ENCODE data around the gene NEAT1. TPM values are rescaled to one million over a fixed set of nuclear protein-coding genes. Genes with fewer than 3 reads are reported as not detected.
A peak's percentile ranks its signal among the peaks of the same experiment; 100 is the strongest.
"Not testable (repeated sequence)": the region's sequence is repeated elsewhere in the genome, so short reads cannot be mapped to it uniquely, and the experiment has no call there.

NEAT1 gene
- total RNA-seq, 1 donor from 2014 or later = 333 TPM

DNA sequence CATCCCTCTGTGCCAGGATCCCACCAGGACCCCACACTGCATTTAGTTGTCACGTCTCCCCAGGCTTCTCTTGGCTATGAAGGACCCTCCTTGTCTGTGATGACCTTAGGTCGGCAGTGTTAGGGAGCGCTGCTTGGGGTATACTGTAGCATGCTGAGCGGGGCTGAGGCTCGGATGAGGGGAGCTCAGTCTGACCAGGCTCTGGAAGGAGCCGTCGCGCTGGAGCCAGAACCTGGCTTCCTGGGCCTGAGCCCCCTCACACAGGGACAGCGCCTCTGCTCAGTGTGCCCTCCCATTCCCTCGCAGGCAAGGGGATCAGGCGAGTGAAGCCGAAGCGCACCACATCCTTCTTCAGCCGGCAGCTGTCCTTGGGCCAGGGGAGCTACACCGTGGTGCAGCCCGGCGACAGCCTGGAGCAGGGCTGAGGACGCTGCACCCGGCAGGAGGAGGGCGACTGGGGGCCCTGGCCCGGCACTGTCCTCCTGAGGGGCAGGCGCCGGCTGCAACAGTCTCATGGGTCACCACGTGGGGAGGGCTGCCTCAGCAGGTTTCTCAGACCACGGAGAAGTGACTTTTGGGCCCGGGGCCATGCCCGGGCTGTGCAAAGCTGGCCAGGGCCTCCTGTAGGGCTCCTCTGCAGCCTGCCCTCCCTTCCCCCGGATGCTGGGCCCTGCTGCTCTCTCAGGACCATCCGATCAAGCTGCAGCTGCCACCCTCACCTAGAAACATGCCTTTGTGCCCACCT, 11.5 kb upstream of the NEAT1 start:
- H3K27ac Mint-ChIP-seq (ENCODE audit: unreplicated experiment) = no peak overlapping the region
- TF ChIP-seq CTCF (IDR thresholded peaks at IDR 0.05) = no peak
- no peaks in the 10 kb centered on the region for H3K27me3 Mint-ChIP-seq (ENCODE audit: low read depth)
- H3K9me3 Mint-ChIP-seq (ENCODE audit: low read depth) = no peaks in the 10 kb centered on the region
- H3K36me3 Mint-ChIP-seq (ENCODE audit: low read depth) = peaks cover 5% of the 10 kb centered on the region
- peak; percentile 74 for DNase-seq (ENCODE audit: low spot score)
- H3K4me1 Mint-ChIP-seq (ENCODE audit: low read depth) = peaks cover 9% of the 10 kb centered on the region
- H3K4me3 Mint-ChIP-seq (ENCODE audit: unreplicated experiment) = no peak overlapping the region

DNA sequence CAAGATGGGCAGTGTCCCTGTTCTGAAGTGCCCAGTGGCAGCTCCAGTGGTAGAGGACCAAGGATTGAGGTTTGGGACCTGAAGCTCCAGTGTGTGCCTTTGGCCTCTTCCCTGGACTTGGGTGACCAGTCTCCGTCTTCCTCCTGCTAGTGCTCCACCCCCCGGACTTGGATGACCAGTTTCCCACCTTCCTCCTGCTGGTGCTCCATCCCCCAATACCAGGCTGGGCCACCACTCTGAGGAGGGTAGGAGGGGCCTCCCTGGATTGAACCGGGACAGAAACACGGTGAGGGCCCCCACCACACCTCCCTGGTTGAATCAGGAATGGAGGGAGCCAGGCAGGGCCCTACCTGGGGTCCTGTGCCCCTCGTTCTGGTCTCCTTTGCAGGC, 10.9 kb upstream of the NEAT1 start:
- H3K27me3 Mint-ChIP-seq (ENCODE audit: low read depth) = no peaks in the 10 kb centered on the region
- H3K27ac Mint-ChIP-seq (ENCODE audit: unreplicated experiment) = no peak overlapping the region
- H3K4me1 Mint-ChIP-seq (ENCODE audit: low read depth) = peaks cover 15% of the 10 kb centered on the region
- DNase-seq (ENCODE audit: low spot score) = peak; percentile 63
- no peaks in the 10 kb centered on the region for H3K9me3 Mint-ChIP-seq (ENCODE audit: low read depth)
- peaks cover 5% of the 10 kb centered on the region for H3K36me3 Mint-ChIP-seq (ENCODE audit: low read depth)
- H3K4me3 Mint-ChIP-seq (ENCODE audit: unreplicated experiment) = no peak overlapping the region
- no peak for TF ChIP-seq CTCF (IDR thresholded peaks at IDR 0.05)

- DNase-seq (ENCODE audit: low spot score) = peak; percentile 64
- peaks cover 3% of the 10 kb centered on the region for H3K36me3 Mint-ChIP-seq (ENCODE audit: low read depth)
- no peak overlapping the region for H3K27ac Mint-ChIP-seq (ENCODE audit: unreplicated experiment)
- TF ChIP-seq CTCF (IDR thresholded peaks at IDR 0.05) = no peak
- no peak overlapping the region for H3K4me3 Mint-ChIP-seq (ENCODE audit: unreplicated experiment)
- H3K9me3 Mint-ChIP-seq (ENCODE audit: low read depth) = no peaks in the 10 kb centered on the region
- no peaks in the 10 kb centered on the region for H3K27me3 Mint-ChIP-seq (ENCODE audit: low read depth)
- peaks cover 23% of the 10 kb centered on the region for H3K4me1 Mint-ChIP-seq (ENCODE audit: low read depth)
Measured at GRCh38 chr11:65412271-65413076, 10.1 kb upstream of the NEAT1 start.

GRCh38 chr11:65413077-65413664, 9.4 kb upstream of the NEAT1 start:
- H3K9me3 Mint-ChIP-seq (ENCODE audit: low read depth); H3K4me3 Mint-ChIP-seq (ENCODE audit: unreplicated experiment); H3K27ac Mint-ChIP-seq (ENCODE audit: unreplicated experiment); H3K27me3 Mint-ChIP-seq (ENCODE audit: low read depth); H3K36me3 Mint-ChIP-seq (ENCODE audit: low read depth): not testable (repeated sequence)
- H3K4me1 Mint-ChIP-seq (ENCODE audit: low read depth) = peaks cover 30% of the 10 kb centered on the region
- DNase-seq (ENCODE audit: low spot score) = peak; percentile 40

GRCh38 chr11:65414776-65415498, 7.7 kb upstream of the NEAT1 start:
- Mint-ChIP-seq H3K27me3 (ENCODE audit: low read depth) (no peaks in the 10 kb centered on the region), H3K27ac (ENCODE audit: unreplicated experiment) (peak overlapping the region; percentile 15), H3K4me3 (ENCODE audit: unreplicated experiment) (no peak overlapping the region), H3K36me3 (ENCODE audit: low read depth) (no peaks in the 10 kb centered on the region), H3K9me3 (ENCODE audit: low read depth) (no peaks in the 10 kb centered on the region), H3K4me1 (ENCODE audit: low read depth) (peaks cover 46% of the 10 kb centered on the region)
- no peak for TF ChIP-seq CTCF (IDR thresholded peaks at IDR 0.05)
- DNase-seq (ENCODE audit: low spot score) = peak; percentile 54
